Measurements from ENCODE around the gene SUSD4.

- TF ChIP-seq POLR2AphosphoS5 (IDR thresholded peaks at IDR 0.05) (no peak), EP300 (IDR thresholded peaks at IDR 0.05) (no peak)
Measured at GRCh38 chr1:223250632-223251015, 113.4 kb downstream of the SUSD4 start.
